Astrocyte (in vitro differentiated cells and primary cell): ENCODE data around the gene PTGR1.

ENCODE experiments used
- EZH2 ChIP-seq: IDR thresholded peaks from 2 replicates; pipeline ENCODE4 v1.6.1; 2012; ENCODE audit warnings: mild to moderate bottlenecking, low read length, inconsistent platforms; ENCODE audit not compliant: insufficient read depth
- TF ChIP-seq, protein P1 (sequence below): IDR thresholded peaks from 2 replicates; pipeline ENCODE4 v1.5.1; 2011; ENCODE audit warnings: low read depth, mild to moderate bottlenecking, inconsistent platforms, low read length, moderate library complexity; ENCODE audit not compliant: insufficient read depth

GRCh38 chr9:111599092-111599954 is at the start of gene PTGR1:
- TF ChIP-seq, protein P1, sequence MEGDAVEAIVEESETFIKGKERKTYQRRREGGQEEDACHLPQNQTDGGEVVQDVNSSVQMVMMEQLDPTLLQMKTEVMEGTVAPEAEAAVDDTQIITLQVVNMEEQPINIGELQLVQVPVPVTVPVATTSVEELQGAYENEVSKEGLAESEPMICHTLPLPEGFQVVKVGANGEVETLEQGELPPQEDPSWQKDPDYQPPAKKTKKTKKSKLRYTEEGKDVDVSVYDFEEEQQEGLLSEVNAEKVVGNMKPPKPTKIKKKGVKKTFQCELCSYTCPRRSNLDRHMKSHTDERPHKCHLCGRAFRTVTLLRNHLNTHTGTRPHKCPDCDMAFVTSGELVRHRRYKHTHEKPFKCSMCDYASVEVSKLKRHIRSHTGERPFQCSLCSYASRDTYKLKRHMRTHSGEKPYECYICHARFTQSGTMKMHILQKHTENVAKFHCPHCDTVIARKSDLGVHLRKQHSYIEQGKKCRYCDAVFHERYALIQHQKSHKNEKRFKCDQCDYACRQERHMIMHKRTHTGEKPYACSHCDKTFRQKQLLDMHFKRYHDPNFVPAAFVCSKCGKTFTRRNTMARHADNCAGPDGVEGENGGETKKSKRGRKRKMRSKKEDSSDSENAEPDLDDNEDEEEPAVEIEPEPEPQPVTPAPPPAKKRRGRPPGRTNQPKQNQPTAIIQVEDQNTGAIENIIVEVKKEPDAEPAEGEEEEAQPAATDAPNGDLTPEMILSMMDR = no peak
- TF ChIP-seq EZH2 = no peak
